GM08714 (cell line): ENCODE results near the gene CRELD2.

Experiments used
- H3K4me3 ChIP-seq: fragments of 200-500 bp; sonication (Bioruptor generic); 2 replicates; pipeline ENCODE4 v1.5.1; 2014; ENCODE audit warnings: mild to moderate bottlenecking, low read length, inconsistent platforms
- ZNF274 ChIP-seq: IDR thresholded peaks from 2 replicates; pipeline ENCODE4 v1.6.1; 2012; ENCODE audit warnings: mild to moderate bottlenecking, low read depth, low read length

The CRELD2 gene

GRCh38 chr22:49899530-49899929 is 18.9 kb upstream of the CRELD2 start:
- TF ChIP-seq ZNF274, result no peak
- no peak overlapping the region for H3K4me3 ChIP-seq

- no peak overlapping the region for H3K4me3 ChIP-seq
- no peak for TF ChIP-seq ZNF274
These were observed 17.8 kb upstream of the CRELD2 start for GRCh38 chr22:49900441-49901230.

- TF ChIP-seq ZNF274, result no peak
These were observed 17.0 kb upstream of the CRELD2 start for GRCh38 chr22:49901457-49901856.

GRCh38 chr22:49903322-49904039 is 15.0 kb upstream of the CRELD2 start:
- TF ChIP-seq ZNF274, result no peak
- no peak overlapping the region for H3K4me3 ChIP-seq

More at GRCh38 chr22:49901457-49901856, 17.0 kb upstream of the CRELD2 start:
- H3K4me3 ChIP-seq, result no peak overlapping the region

GRCh38 chr22:49904040-49904369 is 14.4 kb upstream of the CRELD2 start:
- no peak overlapping the region for H3K4me3 ChIP-seq
- TF ChIP-seq ZNF274, result no peak

GRCh38 chr22:49905465-49905864 is 13.0 kb upstream of the CRELD2 start:
- TF ChIP-seq ZNF274, result no peak
- H3K4me3 ChIP-seq, result no peak overlapping the region

GRCh38 chr22:49906071-49906798 is 12.2 kb upstream of the CRELD2 start:
- no peak for TF ChIP-seq ZNF274
- H3K4me3 ChIP-seq, result no peak overlapping the region

- TF ChIP-seq ZNF274, result no peak
- no peak overlapping the region for H3K4me3 ChIP-seq
These were observed 11.6 kb upstream of the CRELD2 start for GRCh38 chr22:49906799-49907290.

- TF ChIP-seq ZNF274, result no peak
These were observed 10.6 kb upstream of the CRELD2 start for GRCh38 chr22:49907807-49908206.

GRCh38 chr22:49909476-49910205 is 8.8 kb upstream of the CRELD2 start:
- no peak for TF ChIP-seq ZNF274
- no peak overlapping the region for H3K4me3 ChIP-seq

More at GRCh38 chr22:49907807-49908206, 10.6 kb upstream of the CRELD2 start:
- no peak overlapping the region for H3K4me3 ChIP-seq

- no peak for TF ChIP-seq ZNF274
- no peak overlapping the region for H3K4me3 ChIP-seq
These were observed 7.9 kb upstream of the CRELD2 start for GRCh38 chr22:49910229-49911155.

GRCh38 chr22:49911881-49912625 is 6.4 kb upstream of the CRELD2 start:
- no peak overlapping the region for H3K4me3 ChIP-seq
- no peak for TF ChIP-seq ZNF274
